Transverse colon (tissue), 4 donors: ENCODE results near the gene TMEM170A. TPM values are rescaled to one million over a fixed set of nuclear protein-coding genes. Genes with fewer than 3 reads are reported as not detected.
"Not testable (repeated sequence)": the region's sequence is repeated elsewhere in the genome, so short reads cannot be mapped to it uniquely, and the experiment has no call there.

ENCODE experiments used
- DNase-seq: peaks from one replicate; pipeline ENCODE4 v3.0.0-alpha.2; 2019
- H3K27ac ChIP-seq, 4 donors: fragments of 200-600 bp; sonication (generic); 2 replicates each; pipeline ENCODE4 v1.5.1; 2016 to 2018; ENCODE audit warnings: inconsistent platforms in 4 of 4
- H3K27me3 ChIP-seq: fragments of 200-600 bp; sonication (generic); 2 replicates; pipeline ENCODE4 v1.5.1; 2017; ENCODE audit warnings: inconsistent platforms
- H3K36me3 ChIP-seq, 4 donors: fragments of 200-600 bp; sonication (generic); 2 replicates each; pipeline ENCODE4 v1.5.1; 2017 to 2019; ENCODE audit warnings: inconsistent platforms in 4 of 4
- H3K4me1 ChIP-seq, 4 donors: fragments of 200-600 bp; sonication (generic); 2 replicates each; pipeline ENCODE4 v1.5.1; 2017 to 2020; ENCODE audit warnings: inconsistent platforms in 4 of 4
- H3K4me3 ChIP-seq, 4 donors: fragments of 200-600 bp; sonication (generic); 1 replicate in 1 of 4; 2 replicates in 3 of 4; pipeline versions ENCODE4 v1.5.1 to v1.6.1; 2017 to 2019; ENCODE audit warnings: inconsistent platforms in 4 of 4
- H3K9me3 ChIP-seq, 2 donors: fragments of 200-600 bp; sonication (generic); 2 replicates each; pipeline ENCODE4 v1.5.1; 2017 to 2019; ENCODE audit warnings: inconsistent platforms in 2 of 2
- CTCF ChIP-seq, 5 experiments: fragments of 200-600 bp in 3 of 5; fragments of 450-650 bp in 2 of 5; sonication (generic) in 3 of 5; IDR thresholded peaks; 1 replicate in 2 of 5; 2 replicates in 3 of 5; pipeline ENCODE4 v1.5.1; 2016 to 2017; ENCODE audit warnings: antibody characterized with exemption in 5 of 5, inconsistent platforms in 3 of 5, mild to moderate bottlenecking in 2 of 5, moderate library complexity in 1 of 5
- EP300 ChIP-seq: sonication (generic); formaldehyde crosslinking; IDR thresholded peaks from one replicate; pipeline ENCODE4 v1.6.1; 2017; ENCODE audit warnings: antibody characterized with exemption, low read depth
- POLR2A ChIP-seq: fragments of 450-650 bp; IDR thresholded peaks from one replicate; pipeline ENCODE4 v1.6.1; 2016; ENCODE audit warnings: antibody characterized with exemption, mild to moderate bottlenecking, moderate library complexity
- POLR2AphosphoS5 ChIP-seq, 3 donors: sonication (generic); formaldehyde crosslinking; IDR thresholded peaks; one replicate each; pipeline ENCODE4 v1.6.1; 2016; ENCODE audit warnings: antibody characterized with exemption in 3 of 3
- WGBS, 2 donors: methylation state at CpG; one replicate each; pipeline ENCODE4 v1.1.5; 2018; ENCODE audit warnings: low coverage in 1 of 2; 5-methylcytosine and 5-hydroxymethylcytosine counted together
- in situ Hi-C, 4 donors: fragments of 200-750 bp; cut with MboI; loops; one replicate each; pipeline versions ENCODE4 v1.15.0 to v1.15.1; 2017; ENCODE audit warnings: low sequenced_read_pairs in 3 of 4, low pct_ligation_motif_present in 1 of 4, low pct_unique_long_range_greater_than_20kb in 1 of 4
- intact Hi-C: fragments of 100-400 bp; cut with DNase I; formaldehyde crosslinking; loops from one replicate; pipeline ENCODE4 v1.15.1; 2023; ENCODE audit warnings: low total_unique reads
- total RNA-seq, 4 donors: library from RNA; depleted of rRNA; stranded (reverse); fragments of >200 nt; gene quantifications; one replicate each; pipeline ENCODE4 v1.1.0, GENCODE V29; 2016

Gene TMEM170A
- total RNA-seq, 4 donors from 2014 or later = 16.5 to 96.7 (median 49.2) TPM

- TF ChIP-seq POLR2AphosphoS5 (IDR thresholded peaks at IDR 0.05) = no peak
- TF ChIP-seq CTCF (IDR thresholded peaks at IDR 0.05) = no peak
- no peak for TF ChIP-seq EP300
- no peak for TF ChIP-seq POLR2A
- peaks cover 0 to 6% (median 0%) of the 10 kb centered on the region in 4 donors for H3K4me1 ChIP-seq
- H3K27me3 ChIP-seq = no peaks in the 10 kb centered on the region
- no peak for DNase-seq
- 97% methylated on average over 4 of the region's 4 CpGs; no CpG with 5 or more reads in 1 of the 2 donors for WGBS, 2 donors
- intact Hi-C loops (no loop called here), in situ Hi-C loops (no loop called here)
- H3K36me3 ChIP-seq = no peaks in the 10 kb centered on the region
- no peaks in the 10 kb centered on the region for H3K9me3 ChIP-seq
- no peak overlapping the region for H3K27ac ChIP-seq
- H3K4me3 ChIP-seq = no peak overlapping the region
These were observed 38.6 kb upstream of the TMEM170A start for GRCh38 chr16:75502916-75503605.

GRCh38 chr16:75501820-75502219 is 37.3 kb upstream of the TMEM170A start:
- DNase-seq, H3K4me1 ChIP-seq, H3K4me3 ChIP-seq, H3K36me3 ChIP-seq, H3K27ac ChIP-seq, in situ Hi-C loops, H3K9me3 ChIP-seq, H3K27me3 ChIP-seq, intact Hi-C loops: not testable (repeated sequence)
- 62 to 78% methylated on average over 4 to 6 of the region's 6 CpGs for WGBS, 2 donors

- Histone ChIP-seq H3K4me1 (peaks cover 0 to 2% (median 0%) of the 10 kb centered on the region in 4 donors), H3K9me3 (no peaks in the 10 kb centered on the region), H3K4me3 (no peak overlapping the region), H3K36me3 (no peaks in the 10 kb centered on the region), H3K27me3 (no peaks in the 10 kb centered on the region), H3K27ac (no peak overlapping the region)
- no peak for DNase-seq
- WGBS, 2 donors = 84 to 100% methylated on average over 2 to 5 of the region's 5 CpGs
- intact Hi-C loops (no loop called here), in situ Hi-C loops (no loop called here)
- no peak for TF ChIP-seq POLR2A
- TF ChIP-seq POLR2AphosphoS5 (IDR thresholded peaks at IDR 0.05) = no peak
- no peak for TF ChIP-seq EP300
- TF ChIP-seq CTCF (IDR thresholded peaks at IDR 0.05) = no peak
These were observed 36.9 kb upstream of the TMEM170A start for GRCh38 chr16:75501359-75501758.

GRCh38 chr16:75498605-75499322 is 34.3 kb upstream of the TMEM170A start:
- H3K4me3 ChIP-seq, H3K9me3 ChIP-seq, intact Hi-C loops, H3K27ac ChIP-seq, H3K36me3 ChIP-seq: not testable (repeated sequence)
- peaks cover 17% of the 10 kb centered on the region for H3K27me3 ChIP-seq
- H3K4me1 ChIP-seq = peaks cover 4 to 16% (median 12%) of the 10 kb centered on the region in 4 donors
- DNase-seq = peak; percentile 64
- 19% methylated on average over 8 of the region's 13 CpGs; no CpG with 5 or more reads in 1 of the 2 donors for WGBS, 2 donors
- in situ Hi-C loops = loop anchor here in 3 of 4 donors (25.0 kb wide), 1 partner anchor 264 kb away; no protein-coding TSS in a partner anchor

- no peak overlapping the region for H3K4me3 ChIP-seq
- TF ChIP-seq POLR2A (no peak), CTCF (IDR thresholded peaks at IDR 0.05) (no peak), EP300 (no peak), POLR2AphosphoS5 (IDR thresholded peaks at IDR 0.05) (no peak)
- no peak overlapping the region for H3K27ac ChIP-seq
- 50 to 61% methylated on average over 4 of the region's 4 CpGs for WGBS, 2 donors
- H3K27me3 ChIP-seq = peaks cover 25% of the 10 kb centered on the region
- H3K36me3 ChIP-seq = no peaks in the 10 kb centered on the region
- intact Hi-C loops (no loop called here), in situ Hi-C loops (loop anchor here in 3 of 4 donors (25.0 kb wide), 1 partner anchor 265 kb away; no protein-coding TSS in a partner anchor)
- peaks cover 4 to 16% (median 12%) of the 10 kb centered on the region in 4 donors for H3K4me1 ChIP-seq
- no peak for DNase-seq
- H3K9me3 ChIP-seq = no peaks in the 10 kb centered on the region
These were observed 33.1 kb upstream of the TMEM170A start for GRCh38 chr16:75497558-75497957.
